T-helper 1 cell (primary cell): ENCODE results near the gene MYO16.
"Not testable (repeated sequence)": the region's sequence is repeated elsewhere in the genome, so short reads cannot be mapped to it uniquely, and the experiment has no call there.

Experiments
- DNase-seq, 5 donors: peaks; one replicate each; pipeline ENCODE4 v3.0.0-alpha.2; 2012 to 2020

MYO16 gene

GRCh38 chr13:109212650-109213049 lies 583.2 kb downstream of the MYO16 start:
- DNase-seq: no peak

- no peak for DNase-seq
Measured at GRCh38 chr13:109213714-109214113, 584.3 kb downstream of the MYO16 start.

- no peak for DNase-seq
Measured at GRCh38 chr13:109214393-109214792, 585.0 kb downstream of the MYO16 start.

GRCh38 chr13:109215377-109215776 lies 586.0 kb downstream of the MYO16 start:
- DNase-seq: no peak

- not testable (repeated sequence) for DNase-seq
Measured at GRCh38 chr13:109217510-109217909, 588.1 kb downstream of the MYO16 start.

GRCh38 chr13:109220631-109221030 lies 591.2 kb downstream of the MYO16 start:
- no peak for DNase-seq

- DNase-seq: no peak
Measured at GRCh38 chr13:109224033-109224432, 594.6 kb downstream of the MYO16 start.

- no peak for DNase-seq
Measured at GRCh38 chr13:109226631-109227030, 597.2 kb downstream of the MYO16 start.

GRCh38 chr13:109227344-109227940 lies 598.0 kb downstream of the MYO16 start:
- DNase-seq: no peak

GRCh38 chr13:109228211-109228610 lies 598.8 kb downstream of the MYO16 start:
- DNase-seq: no peak

GRCh38 chr13:109231888-109232287 lies 602.5 kb downstream of the MYO16 start:
- no peak for DNase-seq

GRCh38 chr13:109233293-109233692 lies 603.9 kb downstream of the MYO16 start:
- DNase-seq: no peak

GRCh38 chr13:109235901-109236300 lies 606.5 kb downstream of the MYO16 start:
- no peak for DNase-seq

GRCh38 chr13:109241160-109241559 lies 611.7 kb downstream of the MYO16 start:
- no peak for DNase-seq

GRCh38 chr13:109243311-109243951 lies 614.0 kb downstream of the MYO16 start:
- no peak for DNase-seq

GRCh38 chr13:109244566-109244965 lies 615.2 kb downstream of the MYO16 start:
- DNase-seq: no peak

GRCh38 chr13:109246001-109246400 lies 616.6 kb downstream of the MYO16 start:
- DNase-seq: no peak

- DNase-seq: no peak
Measured at GRCh38 chr13:109249780-109250528, 620.5 kb downstream of the MYO16 start.

GRCh38 chr13:109251956-109252355 lies 622.5 kb downstream of the MYO16 start:
- DNase-seq: no peak

- no peak for DNase-seq
Measured at GRCh38 chr13:109253316-109253715, 623.9 kb downstream of the MYO16 start.

- DNase-seq: no peak
Measured at GRCh38 chr13:109254274-109254673, 624.9 kb downstream of the MYO16 start.

GRCh38 chr13:109255141-109255856 lies 625.9 kb downstream of the MYO16 start:
- DNase-seq: no peak
